Neuronal stem cell (in vitro differentiated cells): ENCODE data around the gene HRH3.

Experiments
- DNase-seq: peaks from one replicate; pipeline ENCODE4 v3.0.0-alpha.2; 2013; ENCODE audit warnings: low spot score
- H2AFZ ChIP-seq: one replicate; pipeline ENCODE4 v1.6.1; 2013; ENCODE audit warnings: mild to moderate bottlenecking, low read length, inconsistent platforms
- H2AK5ac ChIP-seq: 2 replicates; pipeline ENCODE4 v1.6.1; 2013; ENCODE audit warnings: low read depth, mild to moderate bottlenecking, inconsistent platforms, low read length, moderate library complexity, mixed read lengths
- H2BK120ac ChIP-seq: 2 replicates; pipeline ENCODE4 v1.6.1; 2013; ENCODE audit warnings: low read depth, mild to moderate bottlenecking, inconsistent platforms, low read length, moderate library complexity, mixed read lengths
- H2BK12ac ChIP-seq: one replicate; pipeline ENCODE4 v1.6.1; 2013; ENCODE audit warnings: low read length, inconsistent platforms
- H2BK15ac ChIP-seq: 2 replicates; pipeline ENCODE4 v1.6.1; 2013; ENCODE audit warnings: mild to moderate bottlenecking, low read length, inconsistent platforms, mixed read lengths
- H2BK5ac ChIP-seq: one replicate; pipeline ENCODE4 v1.6.1; 2013; ENCODE audit warnings: inconsistent platforms, mild to moderate bottlenecking, low read length, moderate library complexity
- H3K14ac ChIP-seq: one replicate; pipeline ENCODE4 v1.6.1; 2013; ENCODE audit warnings: low read length, inconsistent platforms
- H3K18ac ChIP-seq: 2 replicates; pipeline ENCODE4 v1.6.1; 2013; ENCODE audit warnings: low read length, inconsistent platforms
- H3K23ac ChIP-seq: 2 replicates; pipeline ENCODE4 v1.6.1; 2013; ENCODE audit warnings: low read depth, mild to moderate bottlenecking, mixed read lengths, low read length, inconsistent platforms; ENCODE audit not compliant: poor library complexity
- H3K27ac ChIP-seq: replicated peaks from 3 replicates; pipeline ENCODE4 v1.5.1; 2013; ENCODE audit warnings: low read length, inconsistent platforms
- H3K27me3 ChIP-seq, 3 experiments: 2 replicates each; pipeline ENCODE4 v1.6.1; 2013; ENCODE audit warnings: low read length in 3 of 3, mild to moderate bottlenecking in 2 of 3, inconsistent platforms in 1 of 3, low read depth in 1 of 3, mixed read lengths in 1 of 3, moderate library complexity in 1 of 3; ENCODE audit not compliant: control insufficient read depth in 3 of 3, insufficient read depth in 3 of 3
- H3K36me3 ChIP-seq, 2 donors: replicated peaks in 1 of 2; 2 replicates each; pipeline ENCODE4 v1.6.1; 2013; ENCODE audit warnings: low read length in 2 of 2; ENCODE audit not compliant: control insufficient read depth in 2 of 2, insufficient read depth in 2 of 2
- H3K4ac ChIP-seq: 2 replicates; pipeline ENCODE4 v1.6.1; 2013; ENCODE audit warnings: inconsistent platforms, mild to moderate bottlenecking, low read length, moderate library complexity
- H3K4me1 ChIP-seq, 2 donors: 1 replicate in 1 of 2; 2 replicates in 1 of 2; pipeline ENCODE4 v1.6.1; 2013; ENCODE audit warnings: low read length in 2 of 2, low read depth in 1 of 2; ENCODE audit not compliant: control insufficient read depth in 2 of 2, insufficient read depth in 1 of 2
- H3K4me2 ChIP-seq: one replicate; pipeline ENCODE4 v1.6.1; 2013; ENCODE audit warnings: mild to moderate bottlenecking, low read length, inconsistent platforms; ENCODE audit not compliant: insufficient read depth, poor library complexity, severe bottlenecking
- H3K4me3 ChIP-seq, 2 donors: 2 replicates each; pipeline ENCODE4 v1.5.1; 2013; ENCODE audit warnings: low read length in 2 of 2, mild to moderate bottlenecking in 2 of 2, inconsistent platforms in 1 of 2, moderate library complexity in 1 of 2
- H3K79me1 ChIP-seq: one replicate; pipeline ENCODE4 v1.6.1; 2013; ENCODE audit warnings: low read depth, mild to moderate bottlenecking, inconsistent platforms, low read length, moderate library complexity
- H3K9ac ChIP-seq: one replicate; pipeline ENCODE4 v1.6.1; 2013; ENCODE audit warnings: mild to moderate bottlenecking, low read depth, low read length, inconsistent platforms; ENCODE audit not compliant: poor library complexity
- H3K9me3 ChIP-seq, 2 donors: replicated peaks in 1 of 2; 2 replicates each; pipeline versions ENCODE3 to v1.6.1; 2013; ENCODE audit warnings: low read length in 2 of 2, mild to moderate bottlenecking in 2 of 2, inconsistent platforms in 1 of 2, low read depth in 1 of 2, mixed read lengths in 1 of 2, moderate library complexity in 1 of 2; ENCODE audit not compliant: control insufficient read depth in 2 of 2, insufficient read depth in 1 of 2
- H4K8ac ChIP-seq: one replicate; pipeline ENCODE4 v1.6.1; 2013; ENCODE audit warnings: low read depth, mild to moderate bottlenecking, inconsistent platforms, low read length, moderate library complexity
- H4K91ac ChIP-seq: one replicate; pipeline ENCODE4 v1.6.1; 2013; ENCODE audit warnings: low read length, low read depth, mild to moderate bottlenecking, inconsistent platforms; ENCODE audit not compliant: poor library complexity
- WGBS, 2 donors: extraction: QIAGEN DNeasy Blood & Tissue Kit; methylation state at CpG; one replicate each; pipeline ENCODE4 v1.1.7; 2013; ENCODE audit warnings: missing lambda C conversion rate in 2 of 2, mixed read lengths in 1 of 2; ENCODE audit not compliant: insufficient read length in 2 of 2, insufficient replicate concordance in 1 of 2; ENCODE audit errors: extremely low coverage in 2 of 2; 5-methylcytosine and 5-hydroxymethylcytosine counted together

Gene HRH3

DNA sequence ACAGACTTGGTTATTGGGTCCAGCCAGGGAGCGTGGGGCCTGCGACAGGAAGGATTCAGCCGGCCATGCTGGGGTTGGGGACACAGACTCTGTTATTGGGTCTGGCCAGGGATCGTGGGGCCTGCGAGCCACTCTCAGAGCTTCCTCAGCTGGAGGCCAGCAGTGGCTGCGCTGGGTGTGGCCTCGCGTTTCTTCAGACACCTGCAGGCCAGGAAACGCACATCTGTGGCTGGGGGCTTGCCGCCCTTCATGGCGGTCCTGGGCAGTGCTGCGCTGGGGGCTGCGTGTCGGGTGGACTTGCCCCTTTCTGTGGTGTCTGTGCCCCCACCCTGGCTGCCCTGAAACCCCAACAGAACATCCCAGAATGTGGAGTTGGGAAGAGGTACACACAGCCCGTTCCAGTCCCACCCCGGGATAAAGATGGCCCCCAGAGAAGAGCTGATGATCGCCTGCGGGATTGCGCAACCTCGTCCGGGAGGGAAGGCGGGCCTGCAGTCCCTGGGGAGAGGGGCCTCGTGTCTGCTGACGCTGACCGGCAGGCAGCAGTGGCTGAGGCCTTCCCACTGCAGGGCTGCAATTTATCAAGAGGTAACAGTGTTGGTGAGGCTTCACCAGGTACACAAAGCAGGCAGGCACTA is 54.2 kb downstream of the HRH3 start:
- WGBS, 2 donors, result no CpG with 5 or more reads among the region's 25 CpGs
- H2AFZ ChIP-seq, result no peak overlapping the region
- no peak overlapping the region for H2BK120ac ChIP-seq
- no peak overlapping the region for H3K23ac ChIP-seq
- no peak overlapping the region for H4K8ac ChIP-seq
- no peak overlapping the region for H3K4me2 ChIP-seq
- DNase-seq, result no peak
- no peak overlapping the region for H2BK5ac ChIP-seq
- no peaks in the 10 kb centered on the region for H3K27me3 ChIP-seq
- peak overlapping the region; percentile 44 for H3K9ac ChIP-seq
- H3K27ac ChIP-seq, result no peak overlapping the region
- H3K4ac ChIP-seq, result no peak overlapping the region
- peaks cover 61 to 82% of the 10 kb centered on the region in 2 donors for H3K36me3 ChIP-seq
- no peaks in the 10 kb centered on the region for H3K4me1 ChIP-seq
- no peak overlapping the region for H3K14ac ChIP-seq
- peak overlapping the region; percentile 41 for H2BK12ac ChIP-seq
- no peaks in the 10 kb centered on the region for H3K9me3 ChIP-seq
- H2AK5ac ChIP-seq, result no peak overlapping the region
- no peak overlapping the region for H2BK15ac ChIP-seq
- no peak overlapping the region for H4K91ac ChIP-seq
- no peak overlapping the region for H3K18ac ChIP-seq
- H3K4me3 ChIP-seq, result no peak overlapping the region
- peaks cover 14% of the 10 kb centered on the region for H3K79me1 ChIP-seq
